ENCODE data around the gene NUBP2.

Gene NUBP2

DNA sequence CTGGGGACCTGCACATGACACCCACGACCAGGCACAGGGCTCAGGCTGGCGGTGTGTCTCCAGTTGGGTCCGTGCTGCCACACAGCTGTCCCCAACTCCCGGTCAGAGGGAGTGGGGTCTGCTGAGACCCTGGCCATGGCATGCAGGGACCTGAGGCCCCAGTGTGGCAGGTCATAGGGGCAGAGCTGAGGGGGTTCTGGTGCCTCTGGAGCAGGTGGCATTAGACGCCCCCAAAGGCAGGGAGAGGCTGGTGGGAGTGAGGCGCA, 4.2 kb downstream of the NUBP2 start:
- DNase-seq, result no peak

DNA sequence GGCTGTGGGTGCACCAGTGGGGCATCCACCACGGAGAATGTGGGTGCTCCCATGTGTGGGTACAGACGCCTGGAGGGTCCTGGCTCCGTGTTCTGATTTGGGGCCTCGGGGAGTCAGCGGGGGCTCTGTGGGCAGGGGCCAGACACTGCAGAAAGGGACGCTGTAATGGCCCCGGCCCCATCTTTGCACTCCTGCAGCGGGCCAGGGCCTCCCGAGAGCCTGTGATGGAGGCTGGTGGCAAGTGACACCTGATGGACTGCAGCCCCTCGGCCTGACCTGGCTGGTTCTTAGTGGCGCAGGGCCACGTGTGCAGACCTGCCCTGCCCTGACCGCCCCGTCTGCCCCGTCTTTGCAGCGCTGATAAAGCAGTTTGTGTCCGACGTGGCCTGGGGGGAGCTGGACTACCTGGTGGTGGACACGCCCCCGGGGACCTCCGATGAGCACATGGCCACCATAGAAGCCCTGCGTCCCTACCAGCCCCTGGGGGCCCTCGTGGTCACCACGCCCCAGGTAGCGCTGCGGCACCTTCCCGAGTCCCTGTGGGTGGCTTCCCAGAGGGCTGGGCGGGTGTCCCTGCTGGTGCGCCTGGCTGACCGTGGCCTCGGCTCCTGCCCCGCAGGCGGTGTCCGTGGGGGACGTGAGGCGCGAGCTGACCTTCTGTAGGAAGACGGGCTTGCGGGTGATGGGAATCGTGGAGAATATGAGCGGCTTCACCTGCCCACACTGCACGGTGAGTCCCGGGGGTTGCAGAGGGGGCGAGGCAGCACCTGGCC, 4.7 kb downstream of the NUBP2 start:
- no peak for DNase-seq

DNA sequence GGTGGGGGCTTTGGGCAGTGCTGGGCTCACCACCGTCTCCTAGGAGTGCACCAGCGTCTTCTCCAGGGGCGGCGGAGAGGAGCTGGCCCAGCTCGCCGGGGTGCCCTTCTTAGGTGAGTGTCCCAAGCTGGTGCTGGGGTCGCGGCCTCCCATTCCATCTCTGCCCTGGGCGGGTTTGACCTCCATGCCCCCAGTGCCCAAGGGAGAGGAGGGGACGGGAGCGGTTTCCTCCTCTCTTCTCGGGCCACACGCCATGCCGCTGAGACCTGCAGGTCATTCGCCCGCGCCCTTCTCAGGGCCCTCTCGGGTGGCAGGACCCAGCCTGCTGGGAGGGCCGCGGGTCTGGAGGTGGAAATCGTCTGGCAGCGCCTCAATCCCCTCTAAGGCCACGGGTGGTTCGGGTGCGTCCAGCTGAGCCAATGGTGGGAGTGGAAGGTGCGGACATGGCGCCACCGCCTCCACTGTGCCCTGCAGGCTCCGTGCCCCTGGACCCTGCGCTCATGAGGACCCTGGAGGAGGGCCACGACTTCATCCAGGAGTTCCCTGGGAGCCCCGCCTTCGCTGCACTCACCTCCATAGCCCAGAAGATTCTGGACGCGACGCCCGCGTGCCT, 5.4 kb downstream of the NUBP2 start:
- DNase-seq, result no peak

DNA sequence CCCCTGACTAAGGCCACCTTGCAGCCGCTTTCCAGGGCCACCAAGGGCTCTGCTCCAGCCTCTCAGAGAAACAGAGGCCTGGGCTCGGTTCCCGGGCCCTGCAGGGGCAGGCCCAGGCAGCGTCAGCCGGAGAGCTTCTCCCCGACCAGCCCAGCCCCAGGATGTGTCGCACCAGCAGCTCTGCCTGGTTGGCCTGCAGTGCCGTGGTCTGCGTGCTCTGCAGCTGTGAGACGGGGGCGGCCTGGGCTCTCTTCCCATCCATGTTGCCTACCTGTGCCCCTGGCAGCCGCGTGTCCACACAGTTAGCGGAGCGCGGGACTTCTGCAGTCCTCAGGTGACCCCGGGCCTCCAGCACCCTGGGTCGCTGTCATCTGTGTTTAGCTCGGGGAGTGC, 5.9 kb downstream of the NUBP2 start:
- DNase-seq, result no peak

DNA sequence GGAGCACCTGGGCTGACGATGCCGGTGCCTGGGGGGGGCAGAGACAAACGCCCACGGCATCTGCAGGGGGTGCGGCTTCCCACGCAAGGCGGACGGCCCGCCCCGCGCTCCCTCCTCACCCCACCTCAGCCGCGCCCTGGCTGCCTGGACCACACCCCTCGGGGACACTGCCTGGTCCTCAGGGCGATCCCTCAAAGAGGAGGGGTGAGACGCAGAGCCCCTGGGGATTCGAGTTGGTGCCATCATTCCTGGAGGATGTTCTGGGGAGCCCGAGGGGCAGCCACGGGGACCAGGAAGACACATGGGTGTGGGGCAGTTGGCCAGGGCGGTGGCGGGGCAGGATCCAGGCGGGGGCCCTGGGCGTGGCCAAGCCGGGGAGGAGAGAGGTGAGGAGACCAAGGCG, 6.9 kb downstream of the NUBP2 start:
- no peak for DNase-seq

DNA sequence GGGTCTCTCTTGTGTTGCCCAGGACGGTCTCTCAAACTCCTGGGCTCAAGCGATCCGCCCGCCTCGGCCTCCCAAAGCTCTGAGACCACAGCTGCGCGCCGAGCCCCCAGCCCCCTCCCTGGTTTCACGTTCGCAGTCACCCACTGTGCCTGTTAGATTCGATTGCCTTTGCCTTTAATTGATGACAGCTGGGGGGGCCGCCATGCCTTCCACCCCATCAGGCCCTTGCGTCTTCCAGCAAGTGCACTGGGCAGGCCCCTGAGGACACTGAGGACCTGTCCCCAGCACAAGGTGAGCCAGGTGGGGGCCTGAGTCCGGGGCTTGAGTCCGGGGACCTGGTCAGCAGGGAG, 7.5 kb downstream of the NUBP2 start:
- DNase-seq, result no peak

DNA sequence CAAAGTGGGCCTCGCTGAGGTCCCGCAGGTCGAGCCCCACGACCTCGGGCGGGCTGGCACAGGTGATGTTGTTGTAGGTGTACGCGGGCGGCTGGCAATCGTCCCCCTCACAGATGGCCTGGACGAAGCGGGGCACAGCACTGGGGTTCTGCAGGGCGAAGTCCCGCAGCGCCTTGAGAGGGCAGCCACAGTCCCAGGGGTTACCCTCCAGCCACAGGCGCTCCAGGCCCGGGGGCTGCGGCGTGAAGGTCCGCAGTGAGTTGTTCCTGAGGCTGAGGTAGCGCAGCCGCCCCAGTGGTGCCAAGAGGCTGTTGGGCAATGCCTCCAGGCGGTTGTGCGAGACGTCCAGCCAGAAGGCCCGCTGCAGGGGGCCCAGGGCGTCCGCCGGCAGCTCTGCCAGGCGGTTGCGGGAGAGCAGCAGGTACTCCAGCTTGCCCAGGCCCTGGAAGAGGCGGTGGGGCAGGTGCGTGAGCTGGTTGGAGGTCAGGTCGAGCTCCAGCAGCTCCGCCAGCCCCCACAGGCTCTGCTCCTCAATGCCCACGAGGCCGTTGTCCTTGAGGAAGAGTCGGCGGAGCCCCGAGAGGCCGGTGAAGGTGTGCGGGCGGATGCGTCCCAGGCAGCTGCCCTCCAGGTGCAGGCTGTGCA, 8.0 kb downstream of the NUBP2 start:
- no peak for DNase-seq

DNA sequence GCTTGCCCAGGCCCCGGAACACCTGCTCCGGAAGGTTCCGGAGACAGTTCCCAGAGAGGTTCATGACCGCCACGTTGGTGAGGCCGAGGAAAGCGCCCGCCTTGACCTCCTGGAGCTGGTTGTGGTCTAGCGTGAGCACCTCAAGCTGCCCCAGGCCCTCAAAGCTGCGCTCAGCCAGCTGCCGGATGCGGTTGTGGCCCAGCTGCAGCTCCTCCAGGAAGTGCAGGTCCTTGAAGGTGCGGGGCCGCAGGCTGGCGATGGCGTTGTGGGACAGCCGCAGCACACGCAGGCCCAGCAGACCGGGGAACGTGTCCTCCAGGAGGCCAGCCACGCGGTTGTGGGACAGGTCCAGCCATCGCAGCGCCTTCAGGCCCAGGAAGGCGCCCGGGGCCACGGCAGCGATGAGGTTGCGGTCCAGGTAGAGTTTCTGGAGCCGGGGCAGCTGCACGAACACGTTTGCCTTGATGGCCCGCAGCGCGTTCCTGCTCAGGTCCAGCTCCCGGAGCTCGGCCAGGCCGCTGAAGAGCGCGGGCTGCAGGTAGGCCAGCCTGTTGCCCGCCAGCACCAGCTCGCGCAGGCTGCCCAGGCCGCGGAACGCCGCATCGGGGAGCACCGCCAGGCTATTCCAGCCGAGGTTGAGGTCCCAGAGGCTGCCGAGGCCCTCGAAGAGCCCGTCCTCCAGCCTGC, 8.6 kb downstream of the NUBP2 start:
- DNase-seq, result no peak

DNA sequence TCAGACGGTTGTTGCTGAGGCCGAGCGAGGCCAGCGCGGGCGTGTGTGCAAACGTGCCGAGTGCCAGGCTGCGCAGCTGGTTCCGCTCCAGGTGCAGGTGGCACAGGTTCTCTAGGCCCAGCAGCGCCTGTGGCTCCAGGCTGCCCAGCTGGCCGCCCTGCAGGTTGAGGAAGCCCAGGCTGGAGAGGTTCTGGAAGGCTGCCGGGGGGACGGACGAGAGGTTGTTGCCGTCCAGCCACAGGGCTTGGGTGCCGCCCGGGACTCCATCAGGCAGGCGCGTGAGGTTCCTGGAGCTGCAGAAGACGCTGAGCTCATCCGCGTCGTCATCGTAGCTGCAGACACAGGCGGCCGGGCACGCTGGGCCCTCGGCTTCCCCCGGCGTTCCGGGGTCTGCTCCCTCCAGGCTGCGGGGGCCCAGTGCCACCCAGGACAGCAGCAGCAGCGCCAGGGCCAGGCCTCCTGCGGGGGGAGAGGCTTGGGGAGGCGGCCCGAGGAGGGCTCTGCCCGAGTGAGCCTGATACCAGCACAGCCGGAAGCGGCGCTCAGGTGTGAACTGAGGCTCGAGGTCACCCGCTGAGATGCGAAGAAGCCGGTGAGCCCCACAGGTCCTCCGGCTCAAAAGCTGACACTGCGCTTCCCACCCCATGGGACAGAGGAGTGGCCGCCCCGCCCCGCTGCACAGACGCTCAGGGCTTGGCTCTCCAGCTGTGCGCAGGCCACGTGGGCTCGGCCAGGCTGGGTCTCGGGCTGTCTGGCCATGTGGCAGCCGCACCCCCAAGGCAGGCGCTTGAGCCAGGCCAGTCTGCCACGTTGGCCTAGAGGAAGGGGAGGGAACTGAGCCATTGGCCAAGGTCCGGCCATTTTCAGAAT, 9.4 kb downstream of the NUBP2 start:
- no peak for DNase-seq

DNA sequence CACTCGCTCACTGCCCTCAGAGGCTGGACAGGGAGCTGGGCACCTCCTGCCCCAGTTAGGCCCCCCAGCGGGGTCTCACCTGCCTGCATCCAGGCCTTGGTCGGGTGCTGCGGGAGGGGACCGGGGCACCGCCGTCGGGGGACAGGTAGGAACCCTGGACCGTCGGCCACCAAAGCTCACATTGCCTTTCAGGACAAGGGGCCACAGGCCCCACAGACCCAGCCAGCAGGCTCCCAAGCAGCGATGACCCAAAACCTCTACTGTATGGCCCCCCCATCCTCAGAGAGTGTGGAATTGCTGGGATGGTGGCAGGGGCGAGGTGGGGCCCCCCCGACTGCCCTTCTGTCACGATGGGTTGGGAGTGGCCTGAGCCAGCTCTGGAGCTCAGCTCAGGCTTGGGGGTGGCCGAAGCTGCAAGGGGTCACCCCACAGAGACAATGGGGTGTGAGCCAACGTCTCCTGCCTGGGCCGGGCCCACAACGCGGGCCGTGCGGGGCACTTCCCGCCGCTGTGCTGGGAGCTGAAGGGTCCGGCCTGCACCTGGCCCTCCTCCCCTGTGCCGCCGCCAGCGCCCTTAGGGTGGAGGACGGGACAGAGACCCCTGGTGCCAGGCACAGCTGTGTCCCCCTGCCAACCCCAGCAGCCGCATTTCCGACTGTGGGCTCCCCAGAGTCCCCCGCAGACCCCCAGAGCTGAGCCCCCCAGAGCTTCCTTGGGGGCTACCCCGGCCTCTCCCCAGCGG, 10.2 kb downstream of the NUBP2 start:
- no peak for DNase-seq

DNA sequence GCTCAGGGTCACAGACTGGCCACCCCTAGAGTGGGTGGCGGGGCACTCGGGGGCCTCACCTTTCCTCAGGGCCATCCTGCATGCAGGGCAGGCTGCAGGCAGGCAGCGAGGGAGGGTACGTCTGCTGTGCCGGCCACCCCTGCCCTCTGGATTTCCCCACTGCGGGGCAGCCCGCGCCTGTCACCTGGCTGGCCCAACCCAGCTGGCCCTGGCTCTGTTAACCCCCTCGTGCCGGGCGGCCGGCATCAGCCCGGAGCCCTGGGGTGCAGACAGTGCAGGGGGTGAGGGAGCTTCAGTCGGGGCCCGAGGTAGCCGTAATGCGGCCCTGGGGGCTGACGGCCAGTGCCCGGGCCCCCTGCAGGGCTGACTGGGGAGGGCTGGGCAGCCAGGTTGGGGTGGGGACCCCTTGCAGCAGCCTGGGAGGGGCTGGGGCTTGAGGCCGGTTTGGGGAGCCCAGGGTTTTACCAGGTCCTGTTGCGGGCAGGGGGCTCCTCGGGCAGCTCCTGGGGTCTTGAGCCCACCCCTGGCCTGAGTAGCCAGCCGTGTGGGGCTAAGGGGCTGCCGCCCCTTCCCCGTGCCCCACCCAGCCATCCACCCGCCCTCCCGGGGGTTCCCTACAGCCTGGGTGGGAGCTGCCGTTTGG, 10.9 kb downstream of the NUBP2 start, which contains the start of gene IGFALS:
TSS of gene IGFALS (minus strand) at position 128 of the 643 bp plus-strand sequence. CDS start at position 75, 53 bp downstream.
- DNase-seq, result no peak

DNA sequence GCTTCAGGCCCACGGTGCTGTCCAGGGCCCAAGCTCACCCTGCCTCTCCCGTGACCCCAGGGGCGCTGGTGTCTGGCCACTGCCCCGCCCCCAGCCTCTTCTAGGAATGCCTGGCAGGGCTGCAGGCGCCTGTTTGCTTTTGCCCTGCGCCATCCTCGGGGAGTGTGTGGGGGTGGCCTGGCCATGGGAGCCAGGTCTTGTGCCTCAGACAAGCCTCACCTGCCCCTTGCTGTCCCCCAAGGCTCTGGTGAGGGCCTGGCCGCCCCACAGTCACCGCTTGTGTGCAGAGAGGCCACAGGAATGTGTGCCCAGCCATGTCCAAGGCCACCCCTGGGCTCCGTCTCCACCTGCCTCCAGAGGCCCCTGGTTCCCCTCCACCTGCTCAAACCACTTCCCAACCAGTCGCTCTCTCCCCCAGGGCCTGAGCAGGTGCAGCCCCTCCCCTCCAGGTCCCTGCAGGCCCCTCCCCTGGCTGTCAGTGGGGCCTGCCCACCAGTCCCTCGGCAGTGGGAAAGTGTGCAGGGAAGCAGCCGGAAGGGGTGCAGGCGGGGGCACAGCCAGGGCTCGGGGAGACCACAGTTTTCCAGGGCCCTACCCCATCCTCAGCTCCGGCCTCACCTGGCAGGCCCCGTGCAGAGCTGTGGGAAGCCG, 11.6 kb downstream of the NUBP2 start:
- DNase-seq, result no peak

DNA sequence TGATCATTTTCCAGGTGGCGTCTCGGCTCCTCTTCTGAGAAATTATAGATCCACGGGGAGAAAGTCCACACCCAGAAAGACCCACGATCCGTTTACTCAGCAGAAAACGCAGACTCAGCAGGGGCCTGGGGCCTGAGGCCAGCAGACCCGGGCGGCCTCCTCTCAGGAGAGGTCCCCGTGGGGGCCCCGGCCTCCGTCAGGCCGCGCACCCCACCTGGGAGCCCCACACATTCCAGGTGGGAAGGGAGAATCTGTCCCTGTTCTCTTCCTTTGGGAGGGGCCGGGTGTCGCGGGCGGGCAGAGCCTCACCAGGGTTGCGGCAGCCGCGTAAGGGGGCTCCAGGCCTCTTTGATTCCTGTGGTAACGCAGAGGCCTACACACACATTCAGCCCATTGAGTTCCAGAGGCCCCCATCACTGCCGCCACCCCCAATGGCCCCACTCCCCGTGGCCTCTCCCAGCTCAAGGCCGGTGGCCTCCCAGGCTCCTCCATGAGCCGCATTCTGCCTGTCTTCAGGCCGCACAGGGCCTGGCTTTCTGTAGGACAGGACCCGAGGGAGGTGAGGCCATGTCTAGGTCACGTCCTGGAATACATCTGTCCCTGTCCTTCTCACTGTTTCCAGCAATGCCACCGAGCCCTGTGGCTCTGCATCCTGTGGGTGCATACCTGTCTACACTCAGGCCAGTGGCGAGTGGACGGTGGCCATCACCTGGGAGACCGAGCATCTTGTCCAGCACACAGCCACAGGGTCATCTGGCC, 12.3 kb downstream of the NUBP2 start:
- no peak for DNase-seq

DNA sequence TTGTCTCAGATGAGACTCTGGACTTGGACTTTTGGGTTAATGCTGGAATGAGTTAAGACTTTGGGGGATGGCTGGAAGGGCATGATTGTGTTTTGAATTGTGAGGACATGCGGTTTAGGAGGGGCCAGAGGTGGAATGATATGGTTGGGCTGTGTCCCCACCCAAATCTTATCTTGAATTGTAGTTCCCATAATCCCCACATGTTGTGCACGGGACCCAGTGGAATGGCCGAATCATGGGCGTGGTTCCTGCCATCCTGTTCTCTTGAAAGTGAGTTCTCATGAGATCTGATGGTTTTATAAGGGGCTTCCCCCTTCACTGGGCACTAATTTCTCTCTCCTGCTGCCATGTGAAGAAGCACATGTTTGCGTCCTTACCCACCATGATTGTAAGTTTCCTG, 16.5 kb downstream of the NUBP2 start:
- DNase-seq, result peak; percentile 69

DNA sequence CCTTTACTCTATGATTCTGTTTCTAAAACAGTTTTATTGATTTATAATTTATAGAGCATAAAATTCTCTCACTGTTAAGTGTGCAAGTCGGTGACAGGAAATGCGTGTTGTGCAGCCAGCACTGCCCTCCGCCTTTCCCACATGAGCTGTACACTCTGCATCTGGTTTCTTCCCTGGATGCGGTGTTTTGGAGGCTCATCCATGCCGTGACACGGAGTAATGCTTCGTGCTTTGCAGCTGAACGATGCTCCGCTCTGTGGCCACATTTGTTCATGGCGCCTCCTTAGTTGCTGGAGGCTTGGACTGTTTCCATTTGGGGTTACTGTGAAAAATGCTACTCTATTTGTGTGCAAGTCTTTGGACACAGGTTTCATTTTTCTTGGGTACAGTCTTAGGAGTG, 17.9 kb downstream of the NUBP2 start:
- no peak for DNase-seq

DNA sequence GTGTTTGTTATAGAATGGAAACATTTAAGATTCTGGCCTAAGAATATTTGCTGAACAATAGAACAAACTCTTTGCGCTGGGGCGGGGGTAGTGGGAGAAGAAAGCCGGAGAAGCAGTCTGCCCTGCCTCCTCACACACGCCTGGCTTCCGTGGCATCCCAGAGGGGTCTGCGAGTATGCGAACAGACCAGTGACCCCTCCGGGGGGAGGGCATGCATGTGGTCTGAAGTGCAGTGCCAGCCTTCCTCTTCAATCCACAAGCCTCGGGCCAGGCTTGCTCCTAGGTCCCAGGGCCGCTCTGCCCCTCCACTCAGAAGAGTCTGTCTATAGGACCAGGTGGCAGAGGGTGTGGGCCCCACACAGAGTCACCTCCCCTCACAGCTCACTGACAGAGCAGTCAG, 24.9 kb downstream of the NUBP2 start:
- no peak for DNase-seq

DNA sequence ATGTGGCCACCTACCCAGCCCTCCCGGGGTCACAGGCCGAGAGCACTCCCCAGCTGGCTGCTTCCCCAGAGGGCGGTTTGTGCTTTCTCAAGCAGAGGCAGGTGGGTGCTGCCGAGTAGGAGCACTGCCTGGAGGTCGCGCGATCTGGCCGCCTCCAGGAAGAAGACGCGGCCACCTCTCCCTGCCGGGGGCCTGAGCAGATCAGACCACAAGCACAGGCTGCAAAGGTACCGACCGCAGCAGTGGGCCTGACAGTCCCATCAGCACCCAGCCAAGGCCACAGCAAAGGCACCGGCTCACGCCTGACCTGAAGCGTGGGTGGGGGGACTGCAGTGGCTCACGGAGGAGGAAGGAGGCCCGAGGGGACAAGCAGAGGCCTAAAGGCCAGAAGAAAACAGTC, 25.9 kb downstream of the NUBP2 start:
- DNase-seq, result no peak

DNA sequence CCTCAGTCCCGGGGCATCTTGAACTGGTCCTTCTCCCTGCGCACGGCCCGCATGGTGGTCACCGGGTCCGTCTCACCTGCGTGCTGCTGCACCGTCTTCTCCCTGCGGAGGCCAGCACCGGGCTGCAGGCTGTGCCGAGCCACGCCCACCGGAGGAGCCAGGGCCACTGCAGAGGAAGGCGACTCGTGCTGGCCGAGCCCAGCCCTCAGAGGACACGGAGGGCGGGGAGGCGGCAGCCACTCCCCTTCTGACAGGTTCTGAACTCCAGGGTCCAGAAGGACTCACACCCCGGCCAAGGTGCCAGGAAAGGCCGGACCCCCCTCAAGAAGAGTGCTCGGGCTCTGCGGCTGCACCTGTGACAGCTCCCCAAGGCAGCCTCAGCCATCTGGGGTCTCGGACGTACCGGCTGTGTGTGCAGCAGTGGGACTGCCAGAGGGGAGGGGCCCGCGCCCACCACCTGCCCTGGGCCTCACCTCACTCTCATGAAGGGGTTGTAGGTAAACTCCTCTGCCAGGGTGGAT, 26.6 kb downstream of the NUBP2 start:
- no peak for DNase-seq

DNA sequence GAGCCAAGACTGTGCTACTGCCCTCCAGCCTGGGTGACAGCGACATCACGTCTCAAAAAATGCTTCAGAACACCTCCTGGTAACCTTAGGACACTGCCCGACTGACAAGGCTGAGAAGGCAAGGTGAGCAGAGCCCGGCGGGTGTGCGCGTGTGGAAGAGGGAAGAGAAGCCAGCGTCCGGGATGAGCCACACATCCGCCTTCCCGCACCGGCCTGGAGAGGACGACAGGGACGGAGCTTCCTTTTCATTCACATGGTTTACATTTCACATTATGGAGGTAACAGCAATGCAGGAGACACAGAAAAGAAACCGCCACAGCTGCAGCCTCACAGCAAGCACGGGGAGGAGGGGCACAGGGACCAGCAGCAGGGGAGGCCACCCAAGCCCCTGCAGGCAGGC, 27.3 kb downstream of the NUBP2 start:
- no peak for DNase-seq

DNA sequence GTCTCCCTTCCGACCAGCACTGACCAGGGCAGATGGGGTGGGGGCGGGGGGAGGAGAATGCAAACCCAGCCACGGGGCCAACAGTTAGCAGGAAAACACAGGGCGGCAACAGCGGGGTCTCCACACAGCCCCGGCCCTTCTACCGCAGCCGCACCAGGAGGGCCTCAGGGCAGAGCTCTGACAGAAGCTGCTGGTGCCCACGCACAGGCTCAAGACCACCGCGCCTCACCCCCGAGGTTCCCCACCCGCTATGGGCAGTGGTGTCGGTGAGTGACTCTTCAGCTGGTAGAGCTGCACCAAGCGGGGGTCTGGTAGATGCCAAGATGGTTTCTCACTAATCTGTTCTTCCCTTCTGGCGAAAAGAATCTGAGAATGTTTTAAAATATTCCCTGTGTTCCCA, 27.8 kb downstream of the NUBP2 start:
- no peak for DNase-seq
